LoVo (cell line): ENCODE results near the gene KARS1.

Experiments
- DNase-seq: peaks from one replicate; pipeline ENCODE4 v3.0.0-alpha.2; 2016; ENCODE audit warnings: low spot score

Gene KARS1

DNA sequence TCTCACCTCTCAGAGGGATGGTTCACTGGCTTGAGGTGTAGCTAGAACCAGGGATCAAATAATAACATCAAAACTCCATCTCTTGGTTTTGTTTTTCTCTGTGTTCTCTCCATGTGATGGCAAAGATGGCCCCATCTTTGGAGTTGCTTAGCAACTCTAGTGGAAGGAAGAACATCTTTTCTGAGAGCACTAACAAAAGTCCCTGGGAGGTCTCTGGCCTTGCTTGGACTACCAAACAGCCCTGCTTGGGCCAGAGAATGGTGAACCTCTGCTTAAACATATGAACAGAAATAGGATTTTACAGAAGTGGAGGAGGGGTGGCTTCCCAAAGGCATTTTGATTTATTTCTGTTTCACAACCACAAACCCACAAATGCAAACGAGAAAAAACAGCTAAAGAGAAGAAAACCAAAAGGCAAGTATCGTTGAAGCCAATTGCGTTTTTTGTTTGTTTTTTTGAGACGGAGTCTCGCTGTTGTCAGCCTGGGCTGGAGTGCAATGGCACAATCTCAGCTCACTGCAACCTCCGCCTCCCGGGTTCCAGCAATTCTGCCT, 68.1 kb downstream of the KARS1 start:
- no peak for DNase-seq

DNA sequence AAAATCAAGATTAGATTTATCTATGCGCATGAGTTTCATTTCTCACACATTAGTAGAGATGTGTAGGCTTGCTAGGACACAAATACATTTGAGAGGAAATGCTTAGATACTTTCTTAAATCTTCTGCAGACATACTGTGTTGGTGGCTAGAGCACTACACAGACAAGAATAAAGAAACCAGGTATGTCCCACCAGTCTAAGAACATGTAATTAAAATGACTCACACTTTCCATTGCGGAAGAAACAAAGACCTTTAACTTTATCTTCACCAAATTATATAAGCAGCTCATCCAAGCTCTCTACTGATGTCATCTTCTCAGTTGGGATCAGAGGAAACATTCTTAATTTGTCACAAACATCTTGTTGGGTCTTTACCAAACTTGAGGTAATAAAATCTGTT, 68.7 kb downstream of the KARS1 start:
- no peak for DNase-seq

DNA sequence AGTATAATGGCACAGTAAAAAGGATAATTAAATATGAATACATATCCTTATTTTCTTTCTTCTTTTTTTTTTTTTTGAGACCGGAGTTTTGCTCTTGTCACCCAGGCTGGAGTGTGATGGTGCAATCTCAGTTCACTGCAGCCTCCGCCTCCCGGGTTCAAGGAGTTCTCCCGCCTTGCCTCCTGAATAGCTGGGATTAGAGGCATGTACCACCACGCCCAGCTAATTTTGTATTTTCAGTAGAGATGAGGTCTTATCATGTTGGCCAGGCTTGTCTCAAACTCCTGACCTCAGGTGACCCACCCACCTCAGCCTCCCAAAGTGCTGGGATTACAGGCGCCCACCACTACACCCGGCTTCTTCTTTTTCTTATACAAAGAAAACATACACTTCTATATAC, 69.3 kb downstream of the KARS1 start:
- DNase-seq, result no peak
